ENCODE results near the gene CACNA1G. TPM values are rescaled to one million over a fixed set of nuclear protein-coding genes. Genes with fewer than 3 reads are reported as not detected.

CACNA1G gene
- polyA plus RNA-seq, 1 donor (not counting 4 experiments of a cell fraction or from before 2014, with no cell fraction given) = 0.07 TPM

DNA sequence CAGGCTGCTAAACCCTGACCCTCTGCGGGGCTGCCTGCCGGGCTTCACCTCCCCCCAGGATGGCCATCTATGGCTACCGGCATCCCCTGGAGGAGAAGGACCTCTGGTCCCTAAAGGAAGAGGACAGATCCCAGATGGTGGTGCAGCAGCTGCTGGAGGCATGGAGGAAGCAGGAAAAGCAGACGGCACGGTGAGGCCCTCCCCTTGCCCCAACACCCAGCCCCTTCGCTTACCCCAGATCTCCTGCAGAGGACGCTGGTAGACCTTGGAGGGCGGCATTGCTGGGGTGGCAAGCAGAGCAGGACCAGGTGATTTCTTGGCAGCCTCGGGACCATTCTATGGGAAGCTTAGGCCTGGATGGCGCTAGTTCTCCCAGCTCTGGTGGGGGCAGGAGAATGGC lies 98.7 kb downstream of the CACNA1G start:
- no peaks in the 10 kb centered on the region for H3K9me3 ChIP-seq (ENCODE audit: control insufficient read depth, low read depth, low read length)
- no peaks in the 10 kb centered on the region for H3K79me2 ChIP-seq (ENCODE audit: control insufficient read depth, insufficient read depth, low read length)
- no peak overlapping the region for H3K4me2 ChIP-seq (ENCODE audit: control insufficient read depth, extremely low read depth, insufficient read depth, low read depth, low read length)
- no peaks in the 10 kb centered on the region for H3K27me3 ChIP-seq (ENCODE audit: control insufficient read depth, extremely low read depth, insufficient read depth, low read length)
- no peak overlapping the region for H3K4me3 ChIP-seq (ENCODE audit: control insufficient read depth in 2 of 3, extremely low read depth in 1 of 3, insufficient read depth in 2 of 3, low read depth in 1 of 3, low read length in 3 of 3)
- no peak for TF ChIP-seq EZH2 (IDR thresholded peaks at IDR 0.05; ENCODE audit: low read length)
- TF ChIP-seq, protein P1, sequence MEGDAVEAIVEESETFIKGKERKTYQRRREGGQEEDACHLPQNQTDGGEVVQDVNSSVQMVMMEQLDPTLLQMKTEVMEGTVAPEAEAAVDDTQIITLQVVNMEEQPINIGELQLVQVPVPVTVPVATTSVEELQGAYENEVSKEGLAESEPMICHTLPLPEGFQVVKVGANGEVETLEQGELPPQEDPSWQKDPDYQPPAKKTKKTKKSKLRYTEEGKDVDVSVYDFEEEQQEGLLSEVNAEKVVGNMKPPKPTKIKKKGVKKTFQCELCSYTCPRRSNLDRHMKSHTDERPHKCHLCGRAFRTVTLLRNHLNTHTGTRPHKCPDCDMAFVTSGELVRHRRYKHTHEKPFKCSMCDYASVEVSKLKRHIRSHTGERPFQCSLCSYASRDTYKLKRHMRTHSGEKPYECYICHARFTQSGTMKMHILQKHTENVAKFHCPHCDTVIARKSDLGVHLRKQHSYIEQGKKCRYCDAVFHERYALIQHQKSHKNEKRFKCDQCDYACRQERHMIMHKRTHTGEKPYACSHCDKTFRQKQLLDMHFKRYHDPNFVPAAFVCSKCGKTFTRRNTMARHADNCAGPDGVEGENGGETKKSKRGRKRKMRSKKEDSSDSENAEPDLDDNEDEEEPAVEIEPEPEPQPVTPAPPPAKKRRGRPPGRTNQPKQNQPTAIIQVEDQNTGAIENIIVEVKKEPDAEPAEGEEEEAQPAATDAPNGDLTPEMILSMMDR (optimal IDR thresholded peaks at IDR 0.05 in 1 of 3, IDR thresholded peaks at IDR 0.05 in 1 of 3, conservative IDR thresholded peaks at IDR 0.05 in 1 of 3; ENCODE audit: extremely low read depth in 1 of 3, insufficient read depth in 2 of 3, low read length in 3 of 3) = no peak
- H3K36me3 ChIP-seq (ENCODE audit: control insufficient read depth in 2 of 2, extremely low read depth in 1 of 2, insufficient read depth in 2 of 2, low read length in 2 of 2) = peaks cover 0 to 17% of the 10 kb centered on the region in 2 experiments
- no peak overlapping the region for H3K9ac ChIP-seq (ENCODE audit: control insufficient read depth, extremely low read depth, insufficient read depth, low read length)
- no peak for DNase-seq (ENCODE audit: low read depth, low spot score)
- H3K4me1 ChIP-seq (ENCODE audit: control insufficient read depth, extremely low read depth, insufficient read depth, low read length) = peaks cover 28% of the 10 kb centered on the region
- dilution Hi-C loops (cut with MboI; ENCODE audit: extremely low pct_ligation_motif_present, low sequenced_read_pairs) = no loop called here
- no peaks in the 10 kb centered on the region for H3K9me1 ChIP-seq (ENCODE audit: control insufficient read depth, extremely low read depth, insufficient read depth, low read length)
- no peak overlapping the region for H2AFZ ChIP-seq (ENCODE audit: control insufficient read depth, low read length)
- H3K27ac ChIP-seq (ENCODE audit: control insufficient read depth, insufficient read depth, low read length) = no peak overlapping the region
- no peak for FAIRE-seq
- H4K20me1 ChIP-seq (ENCODE audit: control insufficient read depth, extremely low read depth, insufficient read depth, low read length) = no peaks in the 10 kb centered on the region

DNA sequence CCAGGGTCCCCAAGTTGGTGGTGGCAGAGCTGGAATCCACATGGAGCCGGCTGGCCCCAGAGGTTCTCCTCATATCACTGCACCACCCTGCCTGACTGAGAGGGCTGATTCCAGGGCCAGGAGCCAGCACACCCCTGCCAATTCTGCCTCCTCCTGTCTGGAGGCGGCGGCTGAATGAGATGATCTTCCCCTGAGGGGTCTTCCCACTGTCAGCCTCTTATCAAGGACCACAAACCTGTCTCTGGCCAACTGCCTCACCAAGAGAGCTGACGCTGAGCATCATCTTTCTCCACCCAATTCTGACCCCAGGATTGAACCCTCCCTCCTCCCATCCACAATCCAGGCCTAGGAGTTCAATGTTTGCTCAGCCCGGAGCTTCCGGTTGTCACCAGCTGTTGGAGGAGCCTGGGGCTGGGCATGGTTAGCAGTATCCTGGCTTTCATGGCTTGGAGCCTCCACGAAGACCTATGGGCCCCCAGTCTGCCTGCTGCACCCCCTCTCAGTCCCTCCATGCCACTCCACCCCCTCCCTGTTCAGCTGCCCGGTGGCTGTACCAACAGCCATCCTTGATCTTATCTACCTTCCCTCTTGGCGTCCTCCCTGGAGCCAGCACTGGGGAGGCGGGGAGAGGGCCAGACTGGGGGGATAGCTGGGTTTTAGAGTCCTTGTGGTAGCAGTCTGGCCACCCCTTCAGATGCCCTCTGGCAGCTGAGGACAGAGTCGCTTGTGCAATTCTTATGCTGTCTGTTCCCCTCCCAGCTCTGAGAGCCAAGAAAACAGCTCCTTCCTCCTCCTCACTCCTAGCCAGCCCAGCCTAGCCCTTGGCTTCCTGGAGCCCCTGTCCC lies 99.7 kb downstream of the CACNA1G start:
- dilution Hi-C loops (cut with MboI; ENCODE audit: extremely low pct_ligation_motif_present, low sequenced_read_pairs) = no loop called here
- Histone ChIP-seq H3K9me3 (ENCODE audit: control insufficient read depth, low read depth, low read length) (no peaks in the 10 kb centered on the region), H3K4me1 (ENCODE audit: control insufficient read depth, extremely low read depth, insufficient read depth, low read length) (peaks cover 28% of the 10 kb centered on the region), H2AFZ (ENCODE audit: control insufficient read depth, low read length) (no peak overlapping the region), H3K4me2 (ENCODE audit: control insufficient read depth, extremely low read depth, insufficient read depth, low read depth, low read length) (peak overlapping the region; percentile 18), H3K9ac (ENCODE audit: control insufficient read depth, extremely low read depth, insufficient read depth, low read length) (no peak overlapping the region), H3K4me3 (ENCODE audit: control insufficient read depth in 2 of 3, extremely low read depth in 1 of 3, insufficient read depth in 2 of 3, low read depth in 1 of 3, low read length in 3 of 3) (no peak overlapping the region), H4K20me1 (ENCODE audit: control insufficient read depth, extremely low read depth, insufficient read depth, low read length) (no peaks in the 10 kb centered on the region), H3K79me2 (ENCODE audit: control insufficient read depth, insufficient read depth, low read length) (no peaks in the 10 kb centered on the region), H3K9me1 (ENCODE audit: control insufficient read depth, extremely low read depth, insufficient read depth, low read length) (no peaks in the 10 kb centered on the region), H3K36me3 (ENCODE audit: control insufficient read depth in 2 of 2, extremely low read depth in 1 of 2, insufficient read depth in 2 of 2, low read length in 2 of 2) (peaks cover 0 to 17% of the 10 kb centered on the region in 2 experiments), H3K27ac (ENCODE audit: control insufficient read depth, insufficient read depth, low read length) (peak overlapping the region; percentile 76), H3K27me3 (ENCODE audit: control insufficient read depth, extremely low read depth, insufficient read depth, low read length) (no peaks in the 10 kb centered on the region)
- TF ChIP-seq, protein P1 (optimal IDR thresholded peaks at IDR 0.05 in 1 of 3, IDR thresholded peaks at IDR 0.05 in 1 of 3, conservative IDR thresholded peaks at IDR 0.05 in 1 of 3; ENCODE audit: extremely low read depth in 1 of 3, insufficient read depth in 2 of 3, low read length in 3 of 3) = no peak
- TF ChIP-seq EZH2 (IDR thresholded peaks at IDR 0.05; ENCODE audit: low read length) = no peak
- FAIRE-seq (no peak), DNase-seq (ENCODE audit: low read depth, low spot score) (no peak)
